Stomach (tissue), 4 donors: ENCODE data around the gene IL32.

Experiments
- POLR2A ChIP-seq, 4 donors: fragments of 450-650 bp; IDR thresholded peaks; one replicate each; pipeline ENCODE4 v1.6.1; 2016; ENCODE audit warnings: antibody characterized with exemption in 4 of 4, control low read depth in 2 of 4, mild to moderate bottlenecking in 1 of 4, moderate library complexity in 1 of 4
- POLR2AphosphoS5 ChIP-seq, 3 donors: sonication (generic); formaldehyde crosslinking; IDR thresholded peaks; one replicate each; pipeline ENCODE4 v1.6.1; 2016; ENCODE audit warnings: antibody characterized with exemption in 3 of 3
- TF ChIP-seq, protein P1 (sequence below), 7 experiments: fragments of 450-650 bp in 4 of 7; fragments of 200-600 bp in 3 of 7; sonication (generic) in 3 of 7; IDR thresholded peaks; one replicate each; pipeline ENCODE4 v1.5.1; 2016 to 2019; ENCODE audit warnings: antibody characterized with exemption in 7 of 7, control low read depth in 2 of 7, mild to moderate bottlenecking in 1 of 7

DNA sequence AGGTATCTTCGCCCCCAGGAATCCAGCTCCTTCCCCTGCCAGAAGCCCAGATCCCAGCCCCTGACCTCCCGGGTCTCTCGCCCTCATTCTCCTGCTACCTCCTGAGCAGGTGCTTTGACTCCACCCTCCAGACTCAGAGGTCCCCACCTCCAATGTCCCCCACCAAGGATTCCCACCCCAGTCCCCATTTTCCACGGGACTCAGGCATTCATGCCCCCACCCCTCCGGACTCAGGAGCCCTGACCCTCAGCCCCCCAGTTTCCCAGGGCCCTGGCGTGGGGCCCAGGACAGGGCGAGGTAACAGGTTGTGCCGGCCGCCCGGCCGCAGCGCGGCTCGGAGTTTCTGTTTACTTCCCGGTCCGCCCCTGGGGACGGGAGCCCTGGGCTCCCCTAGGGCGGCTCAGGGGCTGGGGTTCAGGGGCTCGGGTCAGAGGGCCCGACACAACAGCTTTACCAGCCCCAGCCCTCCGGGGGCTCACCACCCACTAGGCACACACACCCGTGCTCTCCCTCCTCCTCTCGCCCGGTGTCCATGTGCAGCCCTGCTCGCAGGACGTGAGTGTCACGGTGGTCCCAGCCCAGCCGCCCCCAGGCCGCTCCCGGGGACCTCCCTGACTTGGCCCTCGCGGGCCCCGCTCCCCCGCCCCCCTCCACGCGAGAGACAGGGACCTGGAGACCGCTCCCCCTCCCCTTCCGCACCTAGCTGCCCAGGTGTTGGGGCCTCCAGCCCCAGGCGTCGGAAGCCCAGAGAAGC lies 29.3 kb upstream of the IL32 start:
- TF ChIP-seq, protein P1, sequence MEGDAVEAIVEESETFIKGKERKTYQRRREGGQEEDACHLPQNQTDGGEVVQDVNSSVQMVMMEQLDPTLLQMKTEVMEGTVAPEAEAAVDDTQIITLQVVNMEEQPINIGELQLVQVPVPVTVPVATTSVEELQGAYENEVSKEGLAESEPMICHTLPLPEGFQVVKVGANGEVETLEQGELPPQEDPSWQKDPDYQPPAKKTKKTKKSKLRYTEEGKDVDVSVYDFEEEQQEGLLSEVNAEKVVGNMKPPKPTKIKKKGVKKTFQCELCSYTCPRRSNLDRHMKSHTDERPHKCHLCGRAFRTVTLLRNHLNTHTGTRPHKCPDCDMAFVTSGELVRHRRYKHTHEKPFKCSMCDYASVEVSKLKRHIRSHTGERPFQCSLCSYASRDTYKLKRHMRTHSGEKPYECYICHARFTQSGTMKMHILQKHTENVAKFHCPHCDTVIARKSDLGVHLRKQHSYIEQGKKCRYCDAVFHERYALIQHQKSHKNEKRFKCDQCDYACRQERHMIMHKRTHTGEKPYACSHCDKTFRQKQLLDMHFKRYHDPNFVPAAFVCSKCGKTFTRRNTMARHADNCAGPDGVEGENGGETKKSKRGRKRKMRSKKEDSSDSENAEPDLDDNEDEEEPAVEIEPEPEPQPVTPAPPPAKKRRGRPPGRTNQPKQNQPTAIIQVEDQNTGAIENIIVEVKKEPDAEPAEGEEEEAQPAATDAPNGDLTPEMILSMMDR (IDR thresholded peaks at IDR 0.05), result no peak
- TF ChIP-seq POLR2A (IDR thresholded peaks at IDR 0.05) (no peak), POLR2AphosphoS5 (IDR thresholded peaks at IDR 0.05) (peak in 2 of 3 donors; percentile 28 to 43)
